ENCODE results near the gene PCNX4.

DNA sequence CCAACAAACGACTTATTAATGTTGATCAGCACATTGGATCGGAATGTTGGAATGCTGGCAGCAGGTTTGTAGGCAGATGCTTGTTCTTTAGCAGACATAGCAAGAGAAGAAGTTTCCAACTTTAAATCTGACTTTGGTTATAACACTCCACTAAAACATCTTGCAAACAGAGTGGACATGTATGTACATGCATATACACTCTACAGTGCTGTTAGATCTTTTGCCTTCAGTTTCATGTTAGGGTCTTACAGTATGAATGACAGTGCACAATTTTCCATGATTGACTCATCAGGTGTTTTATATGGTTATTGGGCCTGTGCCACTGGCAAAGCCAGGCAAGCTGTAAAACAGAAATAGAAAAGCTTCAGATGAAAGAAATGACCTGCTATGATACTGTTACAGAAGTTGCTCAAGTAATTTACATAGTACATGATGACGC is 87.7 kb downstream of the PCNX4 start:
- TF ChIP-seq CTCF (conservative IDR thresholded peaks at IDR 0.05), result no peak
- TF ChIP-seq EZH2 (IDR thresholded peaks at IDR 0.05; ENCODE audit: low read depth), result no peak

Measured in PC-9 (cell line).